ENCODE data around the gene NAV2.

Gene NAV2

GRCh38 chr11:20156876-20157613 is 444.4 kb downstream of the NAV2 start:
- no peaks in the 10 kb centered on the region for H3K4me1 ChIP-seq (ENCODE audit: insufficient read depth, low read length)
- H3K79me2 ChIP-seq (ENCODE audit: insufficient read depth, low read length), result no peaks in the 10 kb centered on the region
- H4K20me1 ChIP-seq (ENCODE audit: insufficient read depth, low read length), result no peaks in the 10 kb centered on the region
- TF ChIP-seq CTCF (IDR thresholded peaks at IDR 0.05; ENCODE audit: borderline replicate concordance, extremely low read depth, low read length, poor library complexity, severe bottlenecking), result no peak
- TF ChIP-seq EZH2 (IDR thresholded peaks at IDR 0.05; ENCODE audit: borderline replicate concordance, low read depth, low read length, severe bottlenecking), result no peak
- no peaks in the 10 kb centered on the region for H3K27me3 ChIP-seq (ENCODE audit: insufficient read depth, low read length, poor library complexity)
- H3K4me2 ChIP-seq (ENCODE audit: insufficient read depth, low read length), result no peak overlapping the region
- H3K36me3 ChIP-seq (ENCODE audit: insufficient read depth, low read length), result no peaks in the 10 kb centered on the region
- no peaks in the 10 kb centered on the region for H3K9me3 ChIP-seq (ENCODE audit: insufficient read depth, low read length, severe bottlenecking)
- no peak overlapping the region for H3K9ac ChIP-seq (ENCODE audit: low read depth, low read length)
- H3K4me3 ChIP-seq (ENCODE audit: low read depth in 1 of 2, low read length in 2 of 2), result no peak overlapping the region
- no peak overlapping the region for H2AFZ ChIP-seq (ENCODE audit: low read depth, low read length)
- ATAC-seq (ENCODE audit: insufficient read depth, low read depth), result no peak
- H3K27ac ChIP-seq (ENCODE audit: low read length), result no peak overlapping the region
- DNase-seq, result no peak

- Histone ChIP-seq H3K4me3 (ENCODE audit: low read depth in 1 of 2, low read length in 2 of 2) (no peak overlapping the region), H3K27me3 (ENCODE audit: insufficient read depth, low read length, poor library complexity) (no peaks in the 10 kb centered on the region), H3K36me3 (ENCODE audit: insufficient read depth, low read length) (no peaks in the 10 kb centered on the region), H4K20me1 (ENCODE audit: insufficient read depth, low read length) (no peaks in the 10 kb centered on the region), H3K27ac (ENCODE audit: low read length) (no peak overlapping the region), H2AFZ (ENCODE audit: low read depth, low read length) (no peak overlapping the region), H3K79me2 (ENCODE audit: insufficient read depth, low read length) (no peaks in the 10 kb centered on the region), H3K9ac (ENCODE audit: low read depth, low read length) (no peak overlapping the region), H3K9me3 (ENCODE audit: insufficient read depth, low read length, severe bottlenecking) (no peaks in the 10 kb centered on the region), H3K4me2 (ENCODE audit: insufficient read depth, low read length) (no peak overlapping the region), H3K4me1 (ENCODE audit: insufficient read depth, low read length) (no peaks in the 10 kb centered on the region)
- ATAC-seq (ENCODE audit: insufficient read depth, low read depth) (no peak), DNase-seq (no peak)
- no peak for TF ChIP-seq CTCF (IDR thresholded peaks at IDR 0.05; ENCODE audit: borderline replicate concordance, extremely low read depth, low read length, poor library complexity, severe bottlenecking)
- no peak for TF ChIP-seq EZH2 (IDR thresholded peaks at IDR 0.05; ENCODE audit: borderline replicate concordance, low read depth, low read length, severe bottlenecking)
Observed at GRCh38 chr11:20157728-20158127, 445.1 kb downstream of the NAV2 start.

GRCh38 chr11:20158597-20159257 is 446.1 kb downstream of the NAV2 start:
- Histone ChIP-seq H3K4me1 (ENCODE audit: insufficient read depth, low read length) (no peaks in the 10 kb centered on the region), H3K79me2 (ENCODE audit: insufficient read depth, low read length) (no peaks in the 10 kb centered on the region), H3K9ac (ENCODE audit: low read depth, low read length) (no peak overlapping the region), H4K20me1 (ENCODE audit: insufficient read depth, low read length) (no peaks in the 10 kb centered on the region), H2AFZ (ENCODE audit: low read depth, low read length) (no peak overlapping the region), H3K27me3 (ENCODE audit: insufficient read depth, low read length, poor library complexity) (no peaks in the 10 kb centered on the region), H3K27ac (ENCODE audit: low read length) (no peak overlapping the region), H3K4me2 (ENCODE audit: insufficient read depth, low read length) (no peak overlapping the region), H3K36me3 (ENCODE audit: insufficient read depth, low read length) (no peaks in the 10 kb centered on the region), H3K4me3 (ENCODE audit: low read depth in 1 of 2, low read length in 2 of 2) (no peak overlapping the region), H3K9me3 (ENCODE audit: insufficient read depth, low read length, severe bottlenecking) (no peaks in the 10 kb centered on the region)
- DNase-seq (no peak), ATAC-seq (ENCODE audit: insufficient read depth, low read depth) (no peak)
- TF ChIP-seq CTCF (IDR thresholded peaks at IDR 0.05; ENCODE audit: borderline replicate concordance, extremely low read depth, low read length, poor library complexity, severe bottlenecking), result no peak
- no peak for TF ChIP-seq EZH2 (IDR thresholded peaks at IDR 0.05; ENCODE audit: borderline replicate concordance, low read depth, low read length, severe bottlenecking)

All from DND-41 (cell line).